IMR-90 (cell line): ENCODE results near the gene CFH. TPM values are rescaled to one million over a fixed set of nuclear protein-coding genes. Genes with fewer than 3 reads are reported as not detected.

ENCODE experiments used
- ATAC-seq: fragments of 200-7000 bp; cut with Tn5 transposase; 2 replicates; pipeline ENCODE4 v1.9.1; 2020; ENCODE audit warnings: low read depth, mild to moderate bottlenecking, moderate library complexity
- BruUV-seq: library from RNA; stranded (reverse); fragments of 400-500 nt; replicated peaks from 2 replicates; lab custom pipeline; 2021; lab: Mats Ljungman, UMichigan
- CTCF ChIA-PET: fragments of 300-600 bp; formaldehyde crosslinking; extraction: SDS; loops from one replicate; lab custom pipeline; 2021; ENCODE audit warnings: antibody characterized with exemption; lab: Yijun Ruan, JAX
- POLR2A ChIA-PET: fragments of 300-600 bp; sonication (Branson Sonifier 250); formaldehyde crosslinking; loops from one replicate; lab custom pipeline; 2022; ENCODE audit warnings: antibody characterized with exemption; ENCODE audit not compliant: unreplicated experiment; lab: Charles Lee
- DNase-seq: peaks from one replicate; pipeline ENCODE4 v3.0.0; 2013
- H2AFZ ChIP-seq: replicated peaks from 2 replicates; pipeline ENCODE3; 2013; ENCODE audit warnings: low read length, mild to moderate bottlenecking; ENCODE audit not compliant: poor library complexity
- H2AK5ac ChIP-seq: 2 replicates; pipeline ENCODE4 v1.6.1; 2013; ENCODE audit warnings: low read depth, low read length, inconsistent platforms
- H2AK9ac ChIP-seq: replicated peaks from 2 replicates; pipeline ENCODE3; 2013; ENCODE audit warnings: mild to moderate bottlenecking, low read depth, low read length, moderate library complexity; ENCODE audit not compliant: poor library complexity
- H2BK120ac ChIP-seq: 2 replicates; pipeline ENCODE4 v1.6.1; 2013; ENCODE audit warnings: low read depth, low read length, inconsistent platforms
- H2BK15ac ChIP-seq: 3 replicates; pipeline ENCODE4 v1.6.1; 2013; ENCODE audit warnings: low read depth, low read length, inconsistent platforms
- H2BK20ac ChIP-seq: 2 replicates; pipeline ENCODE4 v1.6.1; 2013; ENCODE audit warnings: low read depth, mild to moderate bottlenecking, inconsistent platforms, low read length, moderate library complexity
- H2BK5ac ChIP-seq: 2 replicates; pipeline ENCODE4 v1.6.1; 2013; ENCODE audit warnings: mild to moderate bottlenecking, low read depth, low read length, inconsistent platforms; ENCODE audit not compliant: poor library complexity, severe bottlenecking
- H3K14ac ChIP-seq: replicated peaks from 2 replicates; pipeline ENCODE4 v1.6.1; 2013; ENCODE audit warnings: low read depth, low read length, inconsistent platforms
- H3K18ac ChIP-seq: 2 replicates; pipeline ENCODE4 v1.6.1; 2013; ENCODE audit warnings: low read depth, low read length, control low read depth
- H3K23ac ChIP-seq: 2 replicates; pipeline ENCODE4 v1.6.1; 2013; ENCODE audit warnings: low read depth, low read length, inconsistent platforms
- H3K27ac ChIP-seq: 2 replicates; pipeline ENCODE4 v1.5.1; 2013; ENCODE audit warnings: mild to moderate bottlenecking, control low read depth, low read length; ENCODE audit not compliant: insufficient read depth
- H3K27me3 ChIP-seq: 2 replicates; pipeline ENCODE4 v1.6.1; 2013; ENCODE audit warnings: low read length; ENCODE audit not compliant: control insufficient read depth, insufficient read depth
- H3K36me3 ChIP-seq: 2 replicates; pipeline ENCODE4 v1.6.1; 2013; ENCODE audit warnings: low read length, mixed read lengths; ENCODE audit not compliant: control insufficient read depth, insufficient read depth
- H3K4ac ChIP-seq: 2 replicates; pipeline ENCODE4 v1.6.1; 2013; ENCODE audit warnings: low read depth, low read length, inconsistent platforms
- H3K4me1 ChIP-seq: 2 replicates; pipeline ENCODE4 v1.6.1; 2013; ENCODE audit warnings: low read length, mixed read lengths; ENCODE audit not compliant: control insufficient read depth, insufficient read depth
- H3K4me2 ChIP-seq: 2 replicates; pipeline ENCODE4 v1.6.1; 2013; ENCODE audit warnings: low read depth, mild to moderate bottlenecking, control low read depth, low read length, moderate library complexity
- H3K4me3 ChIP-seq: 2 replicates; pipeline ENCODE4 v1.5.1; 2013; ENCODE audit warnings: low read depth, mild to moderate bottlenecking, control low read depth, low read length, moderate library complexity; ENCODE audit not compliant: insufficient read depth
- H3K56ac ChIP-seq: 2 replicates; pipeline ENCODE4 v1.6.1; 2013; ENCODE audit warnings: low read length, inconsistent platforms; ENCODE audit not compliant: insufficient read depth; ENCODE audit errors: extremely low read depth
- H3K79me1 ChIP-seq, 2 experiments: 2 replicates each; pipeline ENCODE4 v1.6.1; 2013; ENCODE audit warnings: low read length in 2 of 2, inconsistent platforms in 1 of 2, low read depth in 1 of 2
- H3K9ac ChIP-seq: 2 replicates; pipeline ENCODE4 v1.6.1; 2013; ENCODE audit warnings: low read depth, low read length, control low read depth
- H3K9me1 ChIP-seq: 2 replicates; pipeline ENCODE4 v1.6.1; 2013; ENCODE audit warnings: low read length, inconsistent platforms; ENCODE audit not compliant: insufficient read depth
- H3K9me3 ChIP-seq: 2 replicates; pipeline ENCODE4 v1.6.1; 2013; ENCODE audit warnings: low read length; ENCODE audit not compliant: control insufficient read depth, insufficient read depth
- H4K20me1 ChIP-seq: 2 replicates; pipeline ENCODE4 v1.6.1; 2013; ENCODE audit warnings: low read length, inconsistent platforms; ENCODE audit not compliant: insufficient read depth
- H4K5ac ChIP-seq: 2 replicates; pipeline ENCODE4 v1.6.1; 2013; ENCODE audit warnings: mild to moderate bottlenecking, low read depth, low read length, control low read depth
- H4K8ac ChIP-seq, 2 experiments: 2 replicates each; pipeline ENCODE4 v1.6.1; 2013; ENCODE audit warnings: low read depth in 2 of 2, low read length in 2 of 2, control low read depth in 1 of 2, inconsistent platforms in 1 of 2
- H4K91ac ChIP-seq: 2 replicates; pipeline ENCODE4 v1.6.1; 2013; ENCODE audit warnings: low read depth, low read length, inconsistent platforms; ENCODE audit not compliant: insufficient read depth
- BHLHE40 ChIP-seq: fragments of 150-350 bp; IDR thresholded peaks from 2 replicates; pipeline ENCODE4 v1.6.1; 2016; ENCODE audit warnings: mild to moderate bottlenecking, low read depth, low read length
- CEBPB ChIP-seq: IDR thresholded peaks from 2 replicates; pipeline ENCODE4 v1.6.1; 2012; ENCODE audit warnings: low read depth, low read length, improper control_type of control experiment
- CHD1 ChIP-seq: IDR thresholded peaks from 2 replicates; pipeline ENCODE4 v1.6.1; 2012; ENCODE audit warnings: low read depth, low read length, improper control_type of control experiment
- CTCF ChIP-seq: conservative IDR thresholded peaks from 2 replicates; pipeline ENCODE4 v1.5.1; 2012; ENCODE audit warnings: mild to moderate bottlenecking, low read depth, low read length, improper control_type of control experiment
- ELK1 ChIP-seq: fragments of 150-350 bp; IDR thresholded peaks from 2 replicates; pipeline ENCODE4 v1.6.1; 2016; ENCODE audit warnings: low read depth, mild to moderate bottlenecking, low read length, moderate library complexity, borderline replicate concordance
- FOS ChIP-seq: fragments of 150-350 bp; IDR thresholded peaks from 2 replicates; pipeline ENCODE4 v1.6.1; 2016; ENCODE audit warnings: low read depth, low read length
- MAFK ChIP-seq: IDR thresholded peaks from 2 replicates; pipeline ENCODE4 v1.6.1; 2012; ENCODE audit warnings: low read depth, low read length, improper control_type of control experiment
- MAZ ChIP-seq: IDR thresholded peaks from 2 replicates; pipeline ENCODE4 v1.6.1; 2012; ENCODE audit warnings: low read depth, mild to moderate bottlenecking, low read length, improper control_type of control experiment, moderate library complexity, borderline replicate concordance
- MXI1 ChIP-seq: IDR thresholded peaks from 2 replicates; pipeline ENCODE4 v1.6.1; 2012; ENCODE audit warnings: low read depth, mild to moderate bottlenecking, low read length, moderate library complexity, borderline replicate concordance
- NFE2L2 ChIP-seq: fragments of 150-350 bp; IDR thresholded peaks from 2 replicates; pipeline ENCODE4 v1.6.1; 2016; ENCODE audit warnings: low read depth, mild to moderate bottlenecking, low read length
- POLR2A ChIP-seq: IDR thresholded peaks from 2 replicates; pipeline ENCODE4 v1.6.1; 2012; ENCODE audit warnings: mild to moderate bottlenecking, low read depth, low read length
- RAD21 ChIP-seq: IDR thresholded peaks from 2 replicates; pipeline ENCODE4 v1.6.1; 2012; ENCODE audit warnings: low read length, improper control_type of control experiment
- RCOR1 ChIP-seq: IDR thresholded peaks from 2 replicates; pipeline ENCODE4 v1.6.1; 2012; ENCODE audit warnings: mild to moderate bottlenecking, low read length, improper control_type of control experiment; ENCODE audit not compliant: insufficient replicate concordance
- RFX5 ChIP-seq: IDR thresholded peaks from 2 replicates; pipeline ENCODE4 v1.8.0; 2012; ENCODE audit warnings: low read depth, mild to moderate bottlenecking, low read length, moderate library complexity
- SMC3 ChIP-seq: fragments of 150-350 bp; IDR thresholded peaks from 2 replicates; pipeline ENCODE4 v1.6.1; 2016; ENCODE audit warnings: low read depth, mild to moderate bottlenecking, antibody characterized with exemption, low read length, moderate library complexity
- dilution Hi-C: fragments of 300-500 bp; cut with HindIII; formaldehyde crosslinking; loops from one replicate; pipeline ENCODE4 v1.14.3; 2018; ENCODE audit warnings: low sequenced_read_pairs; ENCODE audit not compliant: unreplicated experiment
- in situ Hi-C: fragments of 300-500 bp; cut with MboI; formaldehyde crosslinking; loops from 3 replicates; pipeline ENCODE4 v1.14.3; 2019; ENCODE audit warnings: low sequenced_read_pairs, inconsistent platforms, mixed read lengths
- intact Hi-C: fragments of 100-400 bp; cut with micrococcal nuclease; formaldehyde crosslinking; loops from 2 replicates; pipeline ENCODE4 v1.10.0; 2022
- polyA plus RNA-seq, 3 experiments: library from polyadenylated mRNA; depleted of rRNA; stranded (reverse); fragments of >200 nt; gene quantifications; 2 replicates each; pipeline ENCODE4 v1.2.3, GENCODE V29; 2012; ENCODE audit warnings: low replicate concordance in 1 of 3
- total RNA-seq: library from RNA; depleted of rRNA; stranded (reverse); fragments of >200 nt; gene quantifications from 2 replicates; pipeline ENCODE4 v1.2.3, GENCODE V29; 2012
- TF ChIP-seq, protein P1 (sequence below): fragments of 150-350 bp; IDR thresholded peaks from 2 replicates; pipeline ENCODE4 v1.6.1; 2017; ENCODE audit warnings: mild to moderate bottlenecking, antibody characterized with exemption, low read length, low read depth

Gene CFH
- total and polyA plus RNA-seq, 2 of the 4 experiments (the other 2 are of a cell fraction), result 6.3 to 12.1 TPM

DNA sequence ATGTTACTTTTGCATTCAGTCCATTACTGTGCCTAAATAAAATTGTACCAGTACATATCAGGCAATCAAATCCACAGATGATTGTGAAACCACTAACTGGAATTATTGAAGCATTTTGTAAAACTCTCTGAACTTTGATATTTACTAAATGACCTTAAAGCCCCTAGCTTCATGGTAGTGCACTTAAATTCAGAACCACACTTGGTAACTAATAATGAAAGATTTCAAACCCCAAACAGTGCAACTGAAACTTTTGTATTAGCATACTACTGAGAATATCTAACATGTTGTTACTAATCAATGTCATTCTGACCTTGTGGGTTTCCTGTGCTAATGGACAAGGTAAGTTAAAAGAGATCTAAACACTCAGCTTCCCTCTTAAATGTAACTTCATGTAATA, 122.8 kb downstream of the CFH start, which contains the start of gene CFHR3:
Gene CFHR3 (plus strand): TSS at position 238 of the 400 bp plus-strand sequence. CDS start 47 bp downstream, at position 285.
- Histone ChIP-seq H3K4ac (no peak within 1 kb of the TSS), H2BK20ac (no peak within 1 kb of the TSS), H4K8ac (no peak within 1 kb of the TSS), H3K27ac (no peak within 1 kb of the TSS), H3K14ac (no peak within 1 kb of the TSS), H3K4me3 (no peak within 1 kb of the TSS), H2AK9ac (no peak within 1 kb of the TSS), H3K9me3 (no peaks in the 10 kb centered on the region), H3K36me3 (no peaks in the 10 kb centered on the region), H2BK15ac (no peak within 1 kb of the TSS), H3K23ac (no peak within 1 kb of the TSS), H2AFZ (no peak within 1 kb of the TSS), H3K4me1 (no peaks in the 10 kb centered on the region), H3K4me2 (no peak within 1 kb of the TSS), H3K9ac (no peak within 1 kb of the TSS), H3K18ac (no peak within 1 kb of the TSS), H2AK5ac (no peak within 1 kb of the TSS), H2BK5ac (no peak within 1 kb of the TSS), H3K79me1 (no peaks in the 10 kb centered on the region), H4K91ac (no peak within 1 kb of the TSS), H3K9me1 (no peaks in the 10 kb centered on the region), H4K5ac (no peak within 1 kb of the TSS), H2BK120ac (no peak within 1 kb of the TSS), H4K20me1 (no peaks in the 10 kb centered on the region), H3K27me3 (no peaks in the 10 kb centered on the region), H3K56ac (no peak within 1 kb of the TSS)
- dilution Hi-C loops (no loop called here), in situ Hi-C loops (no loop called here), intact Hi-C loops (no loop called here)
- DNase-seq (no peak), ATAC-seq (no peak)
- TF ChIP-seq FOS, result no peak
- no peak for TF ChIP-seq POLR2A
- no peak for TF ChIP-seq CTCF
- no peak for TF ChIP-seq MAZ
- no peak for TF ChIP-seq NFE2L2
- TF ChIP-seq MXI1, result no peak
- no peak for TF ChIP-seq RAD21
- no peak for TF ChIP-seq BHLHE40
- no peak for TF ChIP-seq RFX5
- no peak for TF ChIP-seq RCOR1
- no peak for TF ChIP-seq SMC3
- no peak for TF ChIP-seq MAFK
- TF ChIP-seq, protein P1, sequence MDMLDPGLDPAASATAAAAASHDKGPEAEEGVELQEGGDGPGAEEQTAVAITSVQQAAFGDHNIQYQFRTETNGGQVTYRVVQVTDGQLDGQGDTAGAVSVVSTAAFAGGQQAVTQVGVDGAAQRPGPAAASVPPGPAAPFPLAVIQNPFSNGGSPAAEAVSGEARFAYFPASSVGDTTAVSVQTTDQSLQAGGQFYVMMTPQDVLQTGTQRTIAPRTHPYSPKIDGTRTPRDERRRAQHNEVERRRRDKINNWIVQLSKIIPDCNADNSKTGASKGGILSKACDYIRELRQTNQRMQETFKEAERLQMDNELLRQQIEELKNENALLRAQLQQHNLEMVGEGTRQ, result no peak
- TF ChIP-seq CHD1, result no peak
- no peak for TF ChIP-seq ELK1
- TF ChIP-seq CEBPB, result no peak
- CTCF ChIA-PET, result no interaction called here
- BruUV-seq, result no TSS peak
- POLR2A ChIA-PET, result interaction anchor here (0.6 kb wide), 1 partner anchor 13 kb away, joined by 3 read pairs; no protein-coding TSS in a partner anchor
